ENCODE measurements around the gene ZIM2. TPM values are rescaled to one million over a fixed set of nuclear protein-coding genes. Genes with fewer than 3 reads are reported as not detected.

Gene ZIM2
- total and polyA plus RNA-seq, 9 of the 15 experiments (the other 6 are each of a cell fraction or from before 2014, with no cell fraction given) = not detected

- H3K4me3 ChIP-seq = no peak overlapping the region
- H2AFZ ChIP-seq (ENCODE audit: low read depth, low read length) = no peak overlapping the region
- H3K9me1 ChIP-seq (ENCODE audit: control insufficient read depth, insufficient read depth, low read length) = no peaks in the 10 kb centered on the region
- H3K27me3 ChIP-seq (ENCODE audit: control insufficient read depth in 2 of 2, insufficient read depth in 2 of 2, low read length in 2 of 2) = no peaks in the 10 kb centered on the region
- no peaks in the 10 kb centered on the region for H3K79me2 ChIP-seq (ENCODE audit: control insufficient read depth, insufficient read depth, low read length)
- H3K4me1 ChIP-seq (replicated peaks in 1 of 2; ENCODE audit: control insufficient read depth in 2 of 2, insufficient read depth in 2 of 2, low read length in 2 of 2) = no peaks in the 10 kb centered on the region
- ATAC-seq (no peak), DNase-seq (ENCODE audit: extremely low read depth in 1 of 4, low spot score in 3 of 4) (no peak), FAIRE-seq (no peak)
- POLR2A ChIA-PET = no interaction called here
- no peak overlapping the region for H3K27ac ChIP-seq (ENCODE audit: extremely low read depth, low read depth, low read length)
- CTCF ChIA-PET (ENCODE audit: low intra/inter-chr PET ratio) = no interaction called here
- H4K20me1 ChIP-seq (replicated peaks; ENCODE audit: control insufficient read depth, insufficient read depth, low read length) = no peaks in the 10 kb centered on the region
- no peaks in the 10 kb centered on the region for H3K36me3 ChIP-seq (ENCODE audit: control insufficient read depth, insufficient read depth, low read length)
- no peaks in the 10 kb centered on the region; the same call in 1 of the 2 replicates for H3K9me3 ChIP-seq (replicated peaks; ENCODE audit: control insufficient read depth, insufficient read depth, low read depth, low read length)
- intact Hi-C loops (cut with micrococcal nuclease) (no loop called here), in situ Hi-C loops (cut with MboI) (no loop called here)
- BruUV-seq (replicated peaks) = no TSS peak
- H3K9ac ChIP-seq (ENCODE audit: insufficient read depth in 1 of 2, low read depth in 2 of 2, low read length in 2 of 2) = no peak overlapping the region
- H3K4me2 ChIP-seq (ENCODE audit: insufficient read depth, low read length) = no peak overlapping the region
- TF ChIP-seq, protein P1, sequence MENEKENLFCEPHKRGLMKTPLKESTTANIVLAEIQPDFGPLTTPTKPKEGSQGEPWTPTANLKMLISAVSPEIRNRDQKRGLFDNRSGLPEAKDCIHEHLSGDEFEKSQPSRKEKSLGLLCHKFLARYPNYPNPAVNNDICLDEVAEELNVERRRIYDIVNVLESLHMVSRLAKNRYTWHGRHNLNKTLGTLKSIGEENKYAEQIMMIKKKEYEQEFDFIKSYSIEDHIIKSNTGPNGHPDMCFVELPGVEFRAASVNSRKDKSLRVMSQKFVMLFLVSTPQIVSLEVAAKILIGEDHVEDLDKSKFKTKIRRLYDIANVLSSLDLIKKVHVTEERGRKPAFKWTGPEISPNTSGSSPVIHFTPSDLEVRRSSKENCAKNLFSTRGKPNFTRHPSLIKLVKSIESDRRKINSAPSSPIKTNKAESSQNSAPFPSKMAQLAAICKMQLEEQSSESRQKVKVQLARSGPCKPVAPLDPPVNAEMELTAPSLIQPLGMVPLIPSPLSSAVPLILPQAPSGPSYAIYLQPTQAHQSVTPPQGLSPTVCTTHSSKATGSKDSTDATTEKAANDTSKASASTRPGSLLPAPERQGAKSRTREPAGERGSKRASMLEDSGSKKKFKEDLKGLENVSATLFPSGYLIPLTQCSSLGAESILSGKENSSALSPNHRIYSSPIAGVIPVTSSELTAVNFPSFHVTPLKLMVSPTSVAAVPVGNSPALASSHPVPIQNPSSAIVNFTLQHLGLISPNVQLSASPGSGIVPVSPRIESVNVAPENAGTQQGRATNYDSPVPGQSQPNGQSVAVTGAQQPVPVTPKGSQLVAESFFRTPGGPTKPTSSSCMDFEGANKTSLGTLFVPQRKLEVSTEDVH (IDR thresholded peaks at IDR 0.05; ENCODE audit: low read depth, partially characterized antibody) = no peak
- TF ChIP-seq, protein P2, sequence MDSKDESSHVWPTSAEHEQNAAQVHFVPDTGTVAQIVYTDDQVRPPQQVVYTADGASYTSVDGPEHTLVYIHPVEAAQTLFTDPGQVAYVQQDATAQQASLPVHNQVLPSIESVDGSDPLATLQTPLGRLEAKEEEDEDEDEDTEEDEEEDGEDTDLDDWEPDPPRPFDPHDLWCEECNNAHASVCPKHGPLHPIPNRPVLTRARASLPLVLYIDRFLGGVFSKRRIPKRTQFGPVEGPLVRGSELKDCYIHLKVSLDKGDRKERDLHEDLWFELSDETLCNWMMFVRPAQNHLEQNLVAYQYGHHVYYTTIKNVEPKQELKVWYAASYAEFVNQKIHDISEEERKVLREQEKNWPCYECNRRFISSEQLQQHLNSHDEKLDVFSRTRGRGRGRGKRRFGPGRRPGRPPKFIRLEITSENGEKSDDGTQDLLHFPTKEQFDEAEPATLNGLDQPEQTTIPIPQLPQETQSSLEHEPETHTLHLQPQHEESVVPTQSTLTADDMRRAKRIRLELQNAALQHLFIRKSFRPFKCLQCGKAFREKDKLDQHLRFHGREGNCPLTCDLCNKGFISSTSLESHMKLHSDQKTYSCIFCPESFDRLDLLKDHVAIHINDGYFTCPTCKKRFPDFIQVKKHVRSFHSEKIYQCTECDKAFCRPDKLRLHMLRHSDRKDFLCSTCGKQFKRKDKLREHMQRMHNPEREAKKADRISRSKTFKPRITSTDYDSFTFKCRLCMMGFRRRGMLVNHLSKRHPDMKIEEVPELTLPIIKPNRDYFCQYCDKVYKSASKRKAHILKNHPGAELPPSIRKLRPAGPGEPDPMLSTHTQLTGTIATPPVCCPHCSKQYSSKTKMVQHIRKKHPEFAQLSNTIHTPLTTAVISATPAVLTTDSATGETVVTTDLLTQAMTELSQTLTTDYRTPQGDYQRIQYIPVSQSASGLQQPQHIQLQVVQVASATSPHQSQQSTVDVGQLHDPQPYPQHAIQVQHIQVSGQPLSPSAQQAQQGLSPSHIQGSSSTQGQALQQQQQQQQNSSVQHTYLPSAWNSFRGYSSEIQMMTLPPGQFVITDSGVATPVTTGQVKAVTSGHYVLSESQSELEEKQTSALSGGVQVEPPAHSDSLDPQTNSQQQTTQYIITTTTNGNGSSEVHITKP (IDR thresholded peaks at IDR 0.05; ENCODE audit: partially characterized antibody) = no peak
- TF ChIP-seq, protein P3, sequence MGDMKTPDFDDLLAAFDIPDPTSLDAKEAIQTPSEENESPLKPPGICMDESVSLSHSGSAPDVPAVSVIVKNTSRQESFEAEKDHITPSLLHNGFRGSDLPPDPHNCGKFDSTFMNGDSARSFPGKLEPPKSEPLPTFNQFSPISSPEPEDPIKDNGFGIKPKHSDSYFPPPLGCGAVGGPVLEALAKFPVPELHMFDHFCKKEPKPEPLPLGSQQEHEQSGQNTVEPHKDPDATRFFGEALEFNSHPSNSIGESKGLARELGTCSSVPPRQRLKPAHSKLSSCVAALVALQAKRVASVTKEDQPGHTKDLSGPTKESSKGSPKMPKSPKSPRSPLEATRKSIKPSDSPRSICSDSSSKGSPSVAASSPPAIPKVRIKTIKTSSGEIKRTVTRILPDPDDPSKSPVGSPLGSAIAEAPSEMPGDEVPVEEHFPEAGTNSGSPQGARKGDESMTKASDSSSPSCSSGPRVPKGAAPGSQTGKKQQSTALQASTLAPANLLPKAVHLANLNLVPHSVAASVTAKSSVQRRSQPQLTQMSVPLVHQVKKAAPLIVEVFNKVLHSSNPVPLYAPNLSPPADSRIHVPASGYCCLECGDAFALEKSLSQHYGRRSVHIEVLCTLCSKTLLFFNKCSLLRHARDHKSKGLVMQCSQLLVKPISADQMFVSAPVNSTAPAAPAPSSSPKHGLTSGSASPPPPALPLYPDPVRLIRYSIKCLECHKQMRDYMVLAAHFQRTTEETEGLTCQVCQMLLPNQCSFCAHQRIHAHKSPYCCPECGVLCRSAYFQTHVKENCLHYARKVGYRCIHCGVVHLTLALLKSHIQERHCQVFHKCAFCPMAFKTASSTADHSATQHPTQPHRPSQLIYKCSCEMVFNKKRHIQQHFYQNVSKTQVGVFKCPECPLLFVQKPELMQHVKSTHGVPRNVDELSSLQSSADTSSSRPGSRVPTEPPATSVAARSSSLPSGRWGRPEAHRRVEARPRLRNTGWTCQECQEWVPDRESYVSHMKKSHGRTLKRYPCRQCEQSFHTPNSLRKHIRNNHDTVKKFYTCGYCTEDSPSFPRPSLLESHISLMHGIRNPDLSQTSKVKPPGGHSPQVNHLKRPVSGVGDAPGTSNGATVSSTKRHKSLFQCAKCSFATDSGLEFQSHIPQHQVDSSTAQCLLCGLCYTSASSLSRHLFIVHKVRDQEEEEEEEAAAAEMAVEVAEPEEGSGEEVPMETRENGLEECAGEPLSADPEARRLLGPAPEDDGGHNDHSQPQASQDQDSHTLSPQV (IDR thresholded peaks at IDR 0.05) = no peak
- no peak for TF ChIP-seq KLF13 (tag; IDR thresholded peaks at IDR 0.05; ENCODE audit: borderline replicate concordance, low read depth)
- TF ChIP-seq, protein P4, sequence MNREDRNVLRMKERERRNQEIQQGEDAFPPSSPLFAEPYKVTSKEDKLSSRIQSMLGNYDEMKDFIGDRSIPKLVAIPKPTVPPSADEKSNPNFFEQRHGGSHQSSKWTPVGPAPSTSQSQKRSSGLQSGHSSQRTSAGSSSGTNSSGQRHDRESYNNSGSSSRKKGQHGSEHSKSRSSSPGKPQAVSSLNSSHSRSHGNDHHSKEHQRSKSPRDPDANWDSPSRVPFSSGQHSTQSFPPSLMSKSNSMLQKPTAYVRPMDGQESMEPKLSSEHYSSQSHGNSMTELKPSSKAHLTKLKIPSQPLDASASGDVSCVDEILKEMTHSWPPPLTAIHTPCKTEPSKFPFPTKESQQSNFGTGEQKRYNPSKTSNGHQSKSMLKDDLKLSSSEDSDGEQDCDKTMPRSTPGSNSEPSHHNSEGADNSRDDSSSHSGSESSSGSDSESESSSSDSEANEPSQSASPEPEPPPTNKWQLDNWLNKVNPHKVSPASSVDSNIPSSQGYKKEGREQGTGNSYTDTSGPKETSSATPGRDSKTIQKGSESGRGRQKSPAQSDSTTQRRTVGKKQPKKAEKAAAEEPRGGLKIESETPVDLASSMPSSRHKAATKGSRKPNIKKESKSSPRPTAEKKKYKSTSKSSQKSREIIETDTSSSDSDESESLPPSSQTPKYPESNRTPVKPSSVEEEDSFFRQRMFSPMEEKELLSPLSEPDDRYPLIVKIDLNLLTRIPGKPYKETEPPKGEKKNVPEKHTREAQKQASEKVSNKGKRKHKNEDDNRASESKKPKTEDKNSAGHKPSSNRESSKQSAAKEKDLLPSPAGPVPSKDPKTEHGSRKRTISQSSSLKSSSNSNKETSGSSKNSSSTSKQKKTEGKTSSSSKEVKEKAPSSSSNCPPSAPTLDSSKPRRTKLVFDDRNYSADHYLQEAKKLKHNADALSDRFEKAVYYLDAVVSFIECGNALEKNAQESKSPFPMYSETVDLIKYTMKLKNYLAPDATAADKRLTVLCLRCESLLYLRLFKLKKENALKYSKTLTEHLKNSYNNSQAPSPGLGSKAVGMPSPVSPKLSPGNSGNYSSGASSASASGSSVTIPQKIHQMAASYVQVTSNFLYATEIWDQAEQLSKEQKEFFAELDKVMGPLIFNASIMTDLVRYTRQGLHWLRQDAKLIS (CRISPR knock-in tag; IDR thresholded peaks at IDR 0.05) = no peak
Measured at GRCh38 chr19:56835401-56835800, 5.1 kb downstream of the ZIM2 start.
